Astrocyte (in vitro differentiated cells and primary cell): ENCODE data around the gene BUD23. TPM values are rescaled to one million over a fixed set of nuclear protein-coding genes. Genes with fewer than 3 reads are reported as not detected.
A peak's percentile ranks its signal among the peaks of the same experiment; 100 is the strongest.

Experiments used
- DNase-seq: peaks from one replicate; pipeline ENCODE4 v3.0.0-alpha.2; 2010; ENCODE audit warnings: low read depth
- FAIRE-seq: peaks from 2 replicates; lab custom pipeline; 2011; peaks lifted over from hg19 to GRCh38; lab: Jason Lieb, UNC
- H2AFZ ChIP-seq: 2 replicates; pipeline ENCODE4 v1.6.0; 2012; ENCODE audit warnings: low read depth, low read length, inconsistent platforms
- H3K27ac ChIP-seq: 2 replicates; pipeline ENCODE4 v1.5.1; 2011; ENCODE audit warnings: low read depth, low read length, inconsistent platforms
- H3K27me3 ChIP-seq: 2 replicates; pipeline ENCODE4 v1.6.0; 2011; ENCODE audit warnings: low read length, inconsistent platforms; ENCODE audit not compliant: insufficient read depth
- H3K36me3 ChIP-seq: 2 replicates; pipeline ENCODE4 v1.5.1; 2011; ENCODE audit warnings: low read length, inconsistent platforms; ENCODE audit not compliant: insufficient read depth
- H3K4me1 ChIP-seq: 2 replicates; pipeline ENCODE4 v1.5.1; 2011; ENCODE audit warnings: low read length, inconsistent platforms; ENCODE audit not compliant: insufficient read depth
- H3K4me2 ChIP-seq: 2 replicates; pipeline ENCODE4 v1.6.0; 2012; ENCODE audit warnings: low read length, inconsistent platforms
- H3K4me3 ChIP-seq: 2 replicates; pipeline ENCODE4 v1.5.1; 2011; ENCODE audit warnings: low read depth, mild to moderate bottlenecking, low read length, inconsistent platforms; ENCODE audit not compliant: insufficient read depth
- H3K79me2 ChIP-seq: 2 replicates; pipeline ENCODE4 v1.6.0; 2012; ENCODE audit warnings: mild to moderate bottlenecking, low read length, inconsistent platforms; ENCODE audit not compliant: insufficient read depth
- H3K9ac ChIP-seq: 2 replicates; pipeline ENCODE4 v1.6.0; 2012; ENCODE audit warnings: mild to moderate bottlenecking, low read length, inconsistent platforms
- H3K9me3 ChIP-seq: 2 replicates; pipeline ENCODE4 v1.5.1; 2012; ENCODE audit warnings: low read depth, mild to moderate bottlenecking, low read length, inconsistent platforms; ENCODE audit not compliant: insufficient read depth
- H4K20me1 ChIP-seq: 2 replicates; pipeline ENCODE4 v1.6.0; 2012; ENCODE audit warnings: low read length, inconsistent platforms; ENCODE audit not compliant: insufficient read depth
- H3K27ac Mint-ChIP-seq: one replicate; pipeline ENCODE4 v1.8.0; 2021; ENCODE audit warnings: mild to moderate bottlenecking, mixed read lengths; ENCODE audit not compliant: unreplicated experiment
- H3K27me3 Mint-ChIP-seq: one replicate; pipeline ENCODE4 v1.8.0; 2021; ENCODE audit warnings: low read depth, mixed read lengths; ENCODE audit not compliant: unreplicated experiment
- H3K36me3 Mint-ChIP-seq: one replicate; pipeline ENCODE4 v1.8.0; 2021; ENCODE audit warnings: low read depth, mixed read lengths; ENCODE audit not compliant: unreplicated experiment
- H3K4me1 Mint-ChIP-seq: one replicate; pipeline ENCODE4 v1.8.0; 2021; ENCODE audit warnings: low read depth, mixed read lengths; ENCODE audit not compliant: unreplicated experiment
- H3K4me3 Mint-ChIP-seq: one replicate; pipeline ENCODE4 v1.8.0; 2021; ENCODE audit warnings: mild to moderate bottlenecking, moderate library complexity, mixed read lengths; ENCODE audit not compliant: unreplicated experiment
- H3K9me3 Mint-ChIP-seq: one replicate; pipeline ENCODE4 v1.8.0; 2021; ENCODE audit warnings: mild to moderate bottlenecking, mixed read lengths; ENCODE audit not compliant: unreplicated experiment
- CTCF ChIP-seq: IDR thresholded peaks from 2 replicates; pipeline ENCODE4 v1.5.1; 2011; ENCODE audit warnings: low read depth, mild to moderate bottlenecking, inconsistent platforms, low read length, moderate library complexity; ENCODE audit not compliant: insufficient read depth
- EZH2 ChIP-seq: IDR thresholded peaks from 2 replicates; pipeline ENCODE4 v1.6.1; 2012; ENCODE audit warnings: mild to moderate bottlenecking, low read length, inconsistent platforms; ENCODE audit not compliant: insufficient read depth
- total RNA-seq: library from RNA; stranded (reverse); gene quantifications from 2 replicates; pipeline ENCODE4 v1.2.1, GENCODE V29; 2021

Gene BUD23
- total RNA-seq, 1 donor from 2014 or later = 73.1 TPM

- Mint-ChIP-seq H3K9me3 (peaks cover 9% of the 10 kb centered on the region), H3K36me3 (no peaks in the 10 kb centered on the region), H3K4me1 (no peaks in the 10 kb centered on the region), H3K27me3 (peaks cover 23% of the 10 kb centered on the region), H3K4me3 (no peak overlapping the region), H3K27ac (no peak overlapping the region)
- DNase-seq (no peak), FAIRE-seq (no peak)
- H3K4me2 ChIP-seq = no peak overlapping the region
- no peak overlapping the region for H3K4me3 ChIP-seq
- no peaks in the 10 kb centered on the region for H3K4me1 ChIP-seq
- no peaks in the 10 kb centered on the region for H3K36me3 ChIP-seq
- H3K9me3 ChIP-seq = no peaks in the 10 kb centered on the region
- H3K9ac ChIP-seq = no peak overlapping the region
- TF ChIP-seq CTCF = no peak
- no peak for TF ChIP-seq EZH2
- H3K79me2 ChIP-seq = no peaks in the 10 kb centered on the region
- no peaks in the 10 kb centered on the region for H4K20me1 ChIP-seq
- H2AFZ ChIP-seq = no peak overlapping the region
- H3K27me3 ChIP-seq = peaks cover 4% of the 10 kb centered on the region
- H3K27ac ChIP-seq = no peak overlapping the region
Measured at GRCh38 chr7:73663033-73663432, 20.4 kb upstream of the BUD23 start.

DNA sequence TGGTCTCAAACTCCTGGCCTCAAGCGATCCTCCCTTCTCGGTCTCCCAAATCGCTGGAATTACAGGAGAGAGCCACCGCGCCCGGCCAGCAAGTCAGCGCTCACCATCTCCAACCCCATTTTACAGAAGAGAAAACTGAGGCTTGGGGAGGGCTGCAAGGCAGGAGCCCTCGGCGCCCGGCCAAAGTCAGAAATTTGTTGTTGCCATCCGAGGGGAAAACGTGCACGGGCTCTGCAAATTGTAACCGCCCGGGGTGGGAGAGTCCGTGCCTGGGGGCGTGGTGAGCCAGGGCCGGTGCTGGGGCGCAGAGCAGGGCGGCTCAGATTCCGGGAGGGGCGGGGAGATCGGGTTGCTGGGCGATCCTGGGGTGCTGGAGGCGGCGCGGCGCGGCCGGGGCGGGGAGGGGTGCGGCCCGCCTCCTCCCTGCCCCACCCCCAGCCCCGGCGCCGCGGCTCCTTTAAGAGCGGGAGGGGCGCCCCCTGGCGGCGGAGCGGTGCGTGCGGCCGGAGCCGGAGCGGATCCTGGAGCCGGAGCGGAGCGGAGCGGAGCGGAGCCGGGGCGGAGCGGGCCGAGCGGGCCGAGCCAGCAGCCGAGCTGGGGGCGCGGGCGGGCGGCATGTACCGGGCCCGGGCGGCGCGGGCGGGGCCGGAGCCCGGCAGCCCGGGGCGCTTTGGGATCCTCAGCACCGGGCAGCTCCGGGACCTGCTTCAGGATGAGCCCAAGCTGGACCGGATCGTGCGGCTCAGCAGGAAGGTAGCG, 15.9 kb upstream of the BUD23 start, which contains the start of gene VPS37D:
TSS of gene VPS37D (plus strand) at position 488 of the 759 bp plus-strand sequence. CDS start at position 616, 128 bp downstream.
- no peaks in the 10 kb centered on the region for H3K79me2 ChIP-seq
- FAIRE-seq (no peak), DNase-seq (peak; percentile 57)
- H3K4me1 Mint-ChIP-seq = no peaks in the 10 kb centered on the region
- H3K27me3 ChIP-seq = no peaks in the 10 kb centered on the region
- H3K27ac Mint-ChIP-seq = no peak within 1 kb of the TSS
- TF ChIP-seq CTCF (peak; percentile 34), EZH2 (no peak)
- peaks cover 15% of the 10 kb centered on the region for H3K27me3 Mint-ChIP-seq
- H3K9ac ChIP-seq = peak within 1 kb of the TSS; percentile 78
- no peaks in the 10 kb centered on the region for H4K20me1 ChIP-seq
- H3K27ac ChIP-seq = no peak within 1 kb of the TSS
- H3K4me3 ChIP-seq = peak within 1 kb of the TSS; percentile 67
- peak within 1 kb of the TSS; percentile 93 for H3K4me2 ChIP-seq
- H3K36me3 Mint-ChIP-seq = peaks cover 7% of the 10 kb centered on the region
- H3K4me1 ChIP-seq = peaks cover 8% of the 10 kb centered on the region
- peak within 1 kb of the TSS; percentile 89 for H3K4me3 Mint-ChIP-seq
- H3K36me3 ChIP-seq = no peaks in the 10 kb centered on the region
- peak within 1 kb of the TSS; percentile 83 for H2AFZ ChIP-seq
- no peaks in the 10 kb centered on the region for H3K9me3 ChIP-seq
- H3K9me3 Mint-ChIP-seq = peaks cover 7% of the 10 kb centered on the region
